Lower leg skin (tissue), 4 donors: Measurements from ENCODE around the gene HINFP. TPM values are rescaled to one million over a fixed set of nuclear protein-coding genes. Genes with fewer than 3 reads are reported as not detected.
A peak's percentile ranks its signal among the peaks of the same experiment; 100 is the strongest.
"Not testable (repeated sequence)": the region's sequence is repeated elsewhere in the genome, so short reads cannot be mapped to it uniquely, and the experiment has no call there.

ENCODE experiments used
- DNase-seq, 2 donors: peaks; one replicate each; pipeline ENCODE4 v3.0.0-alpha.2; 2019; ENCODE audit warnings: low spot score in 2 of 2
- H3K4me3 ChIP-seq: fragments of 200-600 bp; sonication (generic); 2 replicates; pipeline ENCODE4 v1.5.1; 2017; ENCODE audit warnings: mild to moderate bottlenecking, low read depth; ENCODE audit not compliant: poor library complexity, severe bottlenecking
- CTCF ChIP-seq, 3 donors: fragments of 450-650 bp; IDR thresholded peaks; one replicate each; pipeline ENCODE4 v1.5.1; 2016; ENCODE audit warnings: antibody characterized with exemption in 3 of 3, mild to moderate bottlenecking in 3 of 3, moderate library complexity in 2 of 3
- POLR2A ChIP-seq, 2 donors: fragments of 450-650 bp; IDR thresholded peaks; one replicate each; pipeline ENCODE4 v1.6.1; 2016 to 2017; ENCODE audit warnings: antibody characterized with exemption in 2 of 2, mild to moderate bottlenecking in 1 of 2, moderate library complexity in 1 of 2
- WGBS, 2 donors: methylation state at CpG; one replicate each; pipeline ENCODE4 v1.1.5; 2018; 5-methylcytosine and 5-hydroxymethylcytosine counted together
- intact Hi-C: fragments of 100-400 bp; cut with DNase I; formaldehyde crosslinking; loops from one replicate; pipeline ENCODE4 v1.15.0; 2023; ENCODE audit warnings: low total_unique reads
- total RNA-seq, 4 donors: library from RNA; depleted of rRNA; stranded (reverse); fragments of >200 nt; gene quantifications; one replicate each; pipeline ENCODE4 v1.1.0, GENCODE V29; 2016

The HINFP gene
- total RNA-seq, 4 donors from 2014 or later = 15.0 to 39.6 (median 31.2) TPM

GRCh38 chr11:119095066-119095880, 26.1 kb upstream of the HINFP start:
- peak in 1 of 3 donors; percentile 33 for TF ChIP-seq CTCF (IDR thresholded peaks at IDR 0.05)
- TF ChIP-seq POLR2A (IDR thresholded peaks at IDR 0.05) = peak in 1 of 2 donors; percentile 94
- WGBS, 2 donors = 0% methylated on average over 24 to 54 of the region's 79 CpGs

GRCh38 chr11:119099711-119100110, 21.7 kb upstream of the HINFP start:
- no peak overlapping the region for H3K4me3 ChIP-seq
- 83 to 84% methylated on average over 6 of the region's 6 CpGs for WGBS, 2 donors
- DNase-seq = no peak
- no peak for TF ChIP-seq CTCF (IDR thresholded peaks at IDR 0.05)
- no peak for TF ChIP-seq POLR2A (IDR thresholded peaks at IDR 0.05)
- intact Hi-C loops = no loop called here

More at GRCh38 chr11:119095066-119095880, 26.1 kb upstream of the HINFP start:
- intact Hi-C loops = no loop called here
- peak; percentile 99 to 100 for DNase-seq
- H3K4me3 ChIP-seq = peak overlapping the region; percentile 62

GRCh38 chr11:119100246-119100970, 21.0 kb upstream of the HINFP start:
- 35 to 44% methylated on average over 8 to 11 of the region's 11 CpGs for WGBS, 2 donors
- DNase-seq = no peak

GRCh38 chr11:119100994-119101758, 20.2 kb upstream of the HINFP start:
- intact Hi-C loops = no loop called here
- DNase-seq = no peak
- 1 to 2% methylated on average over 22 to 26 of the region's 29 CpGs for WGBS, 2 donors
- H3K4me3 ChIP-seq = peak overlapping the region; percentile 56
- TF ChIP-seq POLR2A (IDR thresholded peaks at IDR 0.05) (no peak), CTCF (IDR thresholded peaks at IDR 0.05) (no peak)

More at GRCh38 chr11:119100246-119100970, 21.0 kb upstream of the HINFP start:
- intact Hi-C loops = no loop called here
- TF ChIP-seq CTCF (IDR thresholded peaks at IDR 0.05) = no peak
- no peak for TF ChIP-seq POLR2A (IDR thresholded peaks at IDR 0.05)
- no peak overlapping the region for H3K4me3 ChIP-seq

GRCh38 chr11:119101759-119102423, 19.5 kb upstream of the HINFP start, which contains the start of gene DPAGT1:
TSS of gene DPAGT1 (minus strand) at chr11:119101853. CDS start at chr11:119101655, 198 bp downstream.
- peak within 1 kb of the TSS; percentile 56 for H3K4me3 ChIP-seq
- intact Hi-C loops = no loop called here
- no peak for TF ChIP-seq POLR2A (IDR thresholded peaks at IDR 0.05)
- no peak for TF ChIP-seq CTCF (IDR thresholded peaks at IDR 0.05)
- peak; percentile 95 to 97 for DNase-seq
- WGBS, 2 donors = 0 to 1% methylated on average over 32 of the region's 32 CpGs

- intact Hi-C loops, DNase-seq, H3K4me3 ChIP-seq: not testable (repeated sequence)
- WGBS, 2 donors = 78 to 80% methylated on average over 18 of the region's 18 CpGs
These were observed 18.2 kb upstream of the HINFP start for GRCh38 chr11:119103161-119103664.
